Large intestine (tissue), 3 donors: ENCODE data around the gene RAF1. TPM values are rescaled to one million over a fixed set of nuclear protein-coding genes. Genes with fewer than 3 reads are reported as not detected.
A peak's percentile ranks its signal among the peaks of the same experiment; 100 is the strongest.
"Not testable (repeated sequence)": the region's sequence is repeated elsewhere in the genome, so short reads cannot be mapped to it uniquely, and the experiment has no call there.

Experiments
- DNase-seq, 2 donors: peaks; one replicate each; pipeline versions ENCODE4 v3.0.0 to v3.0.0-alpha.2; 2013
- H3K27ac ChIP-seq: one replicate; pipeline ENCODE4 v1.5.1; 2013; ENCODE audit warnings: low read length
- H3K27me3 ChIP-seq: 2 replicates; pipeline ENCODE4 v1.6.1; 2013; ENCODE audit warnings: low read length; ENCODE audit not compliant: control insufficient read depth, insufficient read depth
- H3K36me3 ChIP-seq: 2 replicates; pipeline ENCODE4 v1.6.1; 2013; ENCODE audit warnings: low read length; ENCODE audit not compliant: control insufficient read depth, insufficient read depth
- H3K4me1 ChIP-seq: one replicate; pipeline ENCODE4 v1.6.1; 2013; ENCODE audit warnings: low read length; ENCODE audit not compliant: control insufficient read depth, insufficient read depth
- H3K4me3 ChIP-seq: one replicate; pipeline ENCODE4 v1.5.1; 2013; ENCODE audit warnings: low read length
- H3K9me3 ChIP-seq: one replicate; pipeline ENCODE4 v1.6.1; 2013; ENCODE audit warnings: mild to moderate bottlenecking, low read depth, low read length, moderate library complexity; ENCODE audit not compliant: control insufficient read depth
- WGBS: methylation state at CpG from one replicate; pipeline ENCODE4 v1.1.5; 2013; ENCODE audit warnings: low lambda C conversion rate; ENCODE audit not compliant: insufficient coverage; 5-methylcytosine and 5-hydroxymethylcytosine counted together
- polyA plus RNA-seq: library from polyadenylated mRNA; unstranded; fragments of 120-200 nt; gene quantifications from one replicate; pipeline ENCODE4 v1.2.1, GENCODE V29; 2013

RAF1 gene
- polyA plus RNA-seq, 1 donor = 88.4 TPM

GRCh38 chr3:12702501-12702900 lies 38.6 kb upstream of the RAF1 start:
- Histone ChIP-seq H3K4me1 (peaks cover 14% of the 10 kb centered on the region), H3K36me3 (no peaks in the 10 kb centered on the region), H3K27ac (peak overlapping the region; percentile 61), H3K9me3 (no peaks in the 10 kb centered on the region), H3K27me3 (no peaks in the 10 kb centered on the region), H3K4me3 (no peak overlapping the region)
- 77% methylated on average over 3 of the region's 3 CpGs for WGBS
- no peak for DNase-seq

- H3K4me3 ChIP-seq, H3K9me3 ChIP-seq, H3K27me3 ChIP-seq, H3K36me3 ChIP-seq: not testable (repeated sequence)
- peak overlapping the region; percentile 48 for H3K27ac ChIP-seq
- peaks cover 14% of the 10 kb centered on the region for H3K4me1 ChIP-seq
- peak; percentile 80 to 89 for DNase-seq
- WGBS = no CpG with 5 or more reads among the region's 10 CpGs
These were observed 37.7 kb upstream of the RAF1 start for GRCh38 chr3:12701601-12702000.

GRCh38 chr3:12700800-12701199 lies 36.9 kb upstream of the RAF1 start:
- H3K4me1 ChIP-seq = peaks cover 14% of the 10 kb centered on the region

DNA sequence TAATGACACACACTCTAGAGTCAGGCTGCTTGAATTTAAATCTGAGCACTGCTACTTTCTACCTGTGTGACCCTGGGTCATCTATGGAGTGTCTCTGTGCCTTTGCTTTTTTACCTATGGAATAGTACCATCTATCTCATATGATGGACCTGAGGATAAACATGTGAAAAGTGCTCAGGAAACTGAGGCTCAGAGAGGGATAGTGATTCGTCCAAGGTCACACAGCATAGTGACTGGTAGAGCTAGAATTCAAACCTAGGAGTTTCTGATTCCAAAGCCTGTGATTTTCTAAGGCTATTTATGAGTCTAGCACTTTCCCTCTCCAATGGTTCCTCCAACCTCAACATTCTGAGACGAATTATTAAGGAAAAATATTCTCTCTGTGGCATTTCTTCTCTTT lies 32.0 kb upstream of the RAF1 start:
- 86% methylated on average over 1 of the region's 2 CpGs for WGBS
- H3K27me3 ChIP-seq = no peaks in the 10 kb centered on the region
- H3K4me1 ChIP-seq = peaks cover 12% of the 10 kb centered on the region
- DNase-seq = no peak
- no peak overlapping the region for H3K4me3 ChIP-seq
- no peaks in the 10 kb centered on the region for H3K36me3 ChIP-seq
- no peak overlapping the region for H3K27ac ChIP-seq
- H3K9me3 ChIP-seq = no peaks in the 10 kb centered on the region

More at GRCh38 chr3:12700800-12701199, 36.9 kb upstream of the RAF1 start:
- H3K27me3 ChIP-seq = no peaks in the 10 kb centered on the region
- H3K27ac ChIP-seq = peak overlapping the region; percentile 48
- H3K36me3 ChIP-seq = no peaks in the 10 kb centered on the region
- no peak overlapping the region for H3K4me3 ChIP-seq
- H3K9me3 ChIP-seq = no peaks in the 10 kb centered on the region
- no CpG with 5 or more reads among the region's 2 CpGs for WGBS
- no peak for DNase-seq

DNA sequence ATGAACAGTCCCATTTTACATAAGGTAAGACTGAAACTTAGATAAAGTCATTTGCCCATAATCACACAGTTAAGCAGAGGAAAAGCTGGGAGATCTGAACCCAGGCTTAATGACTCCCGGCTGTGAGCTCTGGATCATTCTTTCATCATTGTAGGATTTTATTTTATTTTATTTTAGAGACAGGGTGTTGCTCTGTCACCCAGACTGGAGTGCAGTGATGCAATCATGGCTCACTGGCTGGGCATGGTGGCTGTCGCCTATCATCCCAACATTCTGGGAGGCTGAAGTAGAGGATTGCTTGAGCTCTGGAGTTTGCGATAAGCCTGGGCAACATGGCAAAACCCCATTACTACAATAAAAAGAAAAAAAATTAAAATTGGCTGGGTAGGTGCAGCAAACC lies 31.2 kb upstream of the RAF1 start:
- DNase-seq = no peak
- Histone ChIP-seq H3K27ac (no peak overlapping the region), H3K27me3 (no peaks in the 10 kb centered on the region), H3K36me3 (no peaks in the 10 kb centered on the region), H3K4me1 (peaks cover 8% of the 10 kb centered on the region), H3K9me3 (no peaks in the 10 kb centered on the region), H3K4me3 (no peak overlapping the region)
- no CpG with 5 or more reads among the region's 3 CpGs for WGBS

- Histone ChIP-seq H3K4me3 (no peak overlapping the region), H3K9me3 (no peaks in the 10 kb centered on the region), H3K36me3 (no peaks in the 10 kb centered on the region), H3K4me1 (peaks cover 12% of the 10 kb centered on the region), H3K27me3 (no peaks in the 10 kb centered on the region), H3K27ac (no peak overlapping the region)
- DNase-seq = no peak
- no CpG with 5 or more reads among the region's 8 CpGs for WGBS
These were observed 28.5 kb upstream of the RAF1 start for GRCh38 chr3:12692444-12692843.

DNA sequence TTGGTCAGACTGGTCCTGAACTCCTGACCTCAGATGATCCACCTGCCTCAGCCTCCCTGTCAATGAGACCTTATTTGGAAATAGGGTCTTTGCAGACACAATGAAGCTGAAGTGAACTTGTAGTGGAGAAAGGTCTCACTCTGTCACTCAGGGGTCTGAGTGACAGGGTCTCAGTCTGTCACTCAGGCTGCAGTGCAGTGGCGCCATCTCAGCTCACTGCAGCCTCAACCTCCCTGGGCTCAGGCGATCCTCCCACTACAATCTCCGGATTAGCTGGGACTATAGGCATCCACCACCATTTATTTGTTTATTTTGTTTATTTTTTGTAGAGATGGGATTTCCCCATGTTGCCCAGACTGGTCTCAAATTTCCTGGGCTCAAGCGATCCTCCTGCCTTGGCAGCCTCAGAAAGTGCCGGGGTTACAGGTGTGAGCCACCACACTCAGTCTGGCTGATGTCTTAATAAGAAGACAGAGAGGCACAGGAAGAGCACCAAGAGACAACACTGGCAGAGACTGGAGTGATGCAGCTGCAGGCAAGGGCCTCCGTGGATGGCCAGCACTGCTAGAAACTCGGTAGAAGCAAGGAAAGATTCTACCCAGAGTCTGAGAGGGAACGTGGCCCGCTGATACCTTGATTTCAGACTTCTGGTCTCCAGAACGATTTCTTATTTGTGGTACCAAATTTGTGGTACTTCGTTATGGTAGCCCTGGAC lies 26.2 kb upstream of the RAF1 start:
- no peak for DNase-seq
- H3K9me3 ChIP-seq = no peaks in the 10 kb centered on the region
- H3K27me3 ChIP-seq = no peaks in the 10 kb centered on the region
- H3K4me3 ChIP-seq = no peak overlapping the region
- H3K27ac ChIP-seq = no peak overlapping the region
- H3K36me3 ChIP-seq = no peaks in the 10 kb centered on the region
- WGBS = 90% methylated on average over 2 of the region's 11 CpGs
- H3K4me1 ChIP-seq = peaks cover 12% of the 10 kb centered on the region

GRCh38 chr3:12687948-12688347 lies 24.0 kb upstream of the RAF1 start:
- DNase-seq = no peak

GRCh38 chr3:12686096-12686495 lies 22.2 kb upstream of the RAF1 start:
- Histone ChIP-seq H3K4me1 (peaks cover 4% of the 10 kb centered on the region), H3K27ac (no peak overlapping the region), H3K4me3 (no peak overlapping the region), H3K36me3 (no peaks in the 10 kb centered on the region), H3K9me3 (no peaks in the 10 kb centered on the region), H3K27me3 (no peaks in the 10 kb centered on the region)
- WGBS = no CpG with 5 or more reads among the region's 3 CpGs
- no peak for DNase-seq

More at GRCh38 chr3:12687948-12688347, 24.0 kb upstream of the RAF1 start:
- H3K4me1 ChIP-seq = peaks cover 6% of the 10 kb centered on the region
- H3K36me3 ChIP-seq = no peaks in the 10 kb centered on the region
- H3K27ac ChIP-seq = peak overlapping the region; percentile 47
- no peaks in the 10 kb centered on the region for H3K27me3 ChIP-seq
- no peak overlapping the region for H3K4me3 ChIP-seq
- H3K9me3 ChIP-seq = no peaks in the 10 kb centered on the region
- WGBS = no CpG with 5 or more reads among the region's 4 CpGs

DNA sequence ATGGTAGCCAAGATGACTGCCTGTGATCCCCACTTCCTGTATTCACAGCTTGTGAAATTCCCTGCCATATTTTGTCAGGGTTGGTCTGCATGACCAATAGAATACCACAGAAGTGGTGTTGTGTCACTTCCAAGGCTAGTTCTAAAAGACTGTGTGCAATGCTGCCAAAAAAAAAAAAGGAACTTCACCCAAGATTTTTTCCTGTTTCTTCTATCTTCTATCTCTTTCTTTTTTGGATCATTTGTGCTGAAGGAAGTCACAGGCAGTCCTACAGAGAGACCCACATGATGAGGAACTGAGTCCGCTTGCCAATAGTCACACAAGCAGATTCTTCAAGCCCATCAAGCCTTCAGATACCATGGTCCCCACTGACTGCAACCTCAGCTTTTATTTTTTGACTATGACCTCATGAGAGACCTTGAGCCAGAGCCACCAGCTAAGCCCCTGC lies 18.1 kb upstream of the RAF1 start:
- Histone ChIP-seq H3K27me3 (no peaks in the 10 kb centered on the region), H3K36me3 (no peaks in the 10 kb centered on the region), H3K4me3 (no peak overlapping the region), H3K9me3 (no peaks in the 10 kb centered on the region), H3K27ac (no peak overlapping the region), H3K4me1 (no peaks in the 10 kb centered on the region)
- no peak for DNase-seq
- WGBS = no CpG with 5 or more reads among the region's 1 CpG
